SK-MEL-5 (cell line): Measurements from ENCODE around the gene CDKAL1. TPM values are rescaled to one million over a fixed set of nuclear protein-coding genes. Genes with fewer than 3 reads are reported as not detected.
"Not testable (repeated sequence)": the region's sequence is repeated elsewhere in the genome, so short reads cannot be mapped to it uniquely, and the experiment has no call there.

Experiments
- DNase-seq: peaks from one replicate; pipeline ENCODE4 v3.0.0-alpha.2; 2016; ENCODE audit warnings: low read depth, low spot score
- in situ Hi-C: cut with HindIII; loops from 2 replicates; pipeline ENCODE4 v1.10.0; 2016; ENCODE audit warnings: low sequenced_read_pairs, high pct_unique_total_duplicates, low pct_unique_long_range_greater_than_20kb
- total RNA-seq: library from RNA; depleted of rRNA; stranded (reverse); fragments of >200 nt; shearing (Covaris generic); gene quantifications from 2 replicates; pipeline ENCODE4 v1.2.3, GENCODE V29; 2014

Gene CDKAL1
- total RNA-seq, 1 experiment from 2014 or later: 32.7 TPM

GRCh38 chr6:21075986-21076385 is 541.7 kb downstream of the CDKAL1 start:
- DNase-seq: no peak
- in situ Hi-C loops: no loop called here

DNA sequence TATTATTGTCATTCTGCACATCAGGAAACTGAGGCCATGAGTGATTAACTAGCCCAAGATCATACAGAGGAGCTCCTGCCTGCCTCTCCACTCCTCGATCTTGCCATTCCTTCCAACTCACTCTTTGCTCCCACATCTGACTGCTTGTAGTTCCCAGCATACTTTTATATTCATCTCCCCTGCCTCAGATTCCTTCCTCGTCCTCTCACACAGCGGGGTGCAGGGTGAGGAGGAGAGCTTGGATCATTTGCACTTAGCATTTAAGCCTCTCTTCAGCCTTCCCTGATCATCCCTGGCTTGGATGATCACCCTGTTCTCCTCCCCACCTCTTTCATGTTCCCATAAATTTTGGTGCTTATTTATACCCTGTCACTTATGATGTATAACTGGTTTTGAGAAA is 544.2 kb downstream of the CDKAL1 start:
- in situ Hi-C loops: no loop called here
- no peak for DNase-seq

- DNase-seq: no peak
- in situ Hi-C loops: no loop called here
These were observed 545.3 kb downstream of the CDKAL1 start for GRCh38 chr6:21079468-21080048.

DNA sequence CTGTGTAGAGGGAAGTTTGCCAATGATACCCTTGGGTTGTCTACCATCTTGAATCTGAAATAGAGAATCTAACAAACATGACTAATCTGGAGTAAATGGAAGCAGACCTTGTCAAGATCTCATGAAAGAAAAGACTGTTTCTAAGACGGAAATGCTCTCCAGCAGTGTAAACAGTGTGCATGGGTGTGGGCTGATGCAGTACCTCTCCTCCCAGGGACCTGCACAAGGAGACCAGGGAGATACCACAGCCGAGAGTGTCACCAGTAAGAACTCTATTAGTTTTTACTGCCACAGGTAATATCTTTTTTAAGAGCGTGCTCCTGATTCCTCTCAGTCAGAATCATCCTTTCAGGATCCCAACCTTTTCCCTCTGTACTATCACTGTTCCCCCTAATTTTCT is 546.0 kb downstream of the CDKAL1 start:
- DNase-seq: no peak

GRCh38 chr6:21082091-21082490 is 547.8 kb downstream of the CDKAL1 start:
- peak; percentile 53 for DNase-seq
- in situ Hi-C loops: no loop called here

More for the DNA sequence above, 546.0 kb downstream of the CDKAL1 start:
- in situ Hi-C loops: no loop called here

- in situ Hi-C loops: no loop called here
- no peak for DNase-seq
These were observed 549.5 kb downstream of the CDKAL1 start for GRCh38 chr6:21083708-21084107.

DNA sequence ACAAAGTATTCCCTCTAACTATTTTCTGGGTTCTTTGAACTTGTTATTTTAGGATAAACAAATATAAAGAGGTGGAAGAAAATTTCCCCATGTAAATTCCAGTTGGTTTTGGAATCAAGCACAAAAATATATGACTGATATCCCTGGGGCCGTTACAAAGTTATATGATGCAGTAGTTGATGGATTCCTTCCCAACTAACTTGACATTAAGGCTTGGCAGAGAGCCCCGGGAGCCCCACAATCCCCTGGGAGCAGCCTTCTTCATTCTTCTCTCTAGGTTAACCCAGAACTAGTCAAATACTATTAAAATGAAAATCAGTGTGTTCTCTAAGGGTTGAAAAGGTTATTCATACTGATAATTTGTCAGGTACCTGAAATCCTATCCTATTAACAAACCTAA is 550.4 kb downstream of the CDKAL1 start:
- no peak for DNase-seq

DNA sequence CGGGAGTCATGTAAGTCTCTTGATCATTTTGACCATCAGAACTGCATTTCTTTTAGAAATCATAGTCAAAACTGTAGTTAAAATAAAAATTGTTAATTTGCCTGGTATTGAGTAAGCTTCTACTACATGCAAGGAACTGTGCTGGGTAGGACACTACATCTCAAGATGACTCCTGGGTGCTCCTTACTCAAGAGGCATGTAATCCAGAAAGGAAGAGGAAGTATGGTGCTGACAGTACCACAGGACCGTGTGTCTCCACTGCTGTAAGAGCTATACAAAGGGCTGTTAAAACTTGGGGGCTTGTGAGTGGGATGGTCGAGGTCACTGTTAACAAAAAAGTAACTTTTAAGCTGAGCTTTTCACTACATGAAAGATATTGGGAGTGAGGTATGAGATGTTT is 551.0 kb downstream of the CDKAL1 start:
- in situ Hi-C loops: no loop called here
- no peak for DNase-seq

More for the DNA sequence above, 550.4 kb downstream of the CDKAL1 start:
- in situ Hi-C loops: no loop called here

GRCh38 chr6:21085643-21086042 is 551.4 kb downstream of the CDKAL1 start:
- in situ Hi-C loops: no loop called here
- DNase-seq: no peak

DNA sequence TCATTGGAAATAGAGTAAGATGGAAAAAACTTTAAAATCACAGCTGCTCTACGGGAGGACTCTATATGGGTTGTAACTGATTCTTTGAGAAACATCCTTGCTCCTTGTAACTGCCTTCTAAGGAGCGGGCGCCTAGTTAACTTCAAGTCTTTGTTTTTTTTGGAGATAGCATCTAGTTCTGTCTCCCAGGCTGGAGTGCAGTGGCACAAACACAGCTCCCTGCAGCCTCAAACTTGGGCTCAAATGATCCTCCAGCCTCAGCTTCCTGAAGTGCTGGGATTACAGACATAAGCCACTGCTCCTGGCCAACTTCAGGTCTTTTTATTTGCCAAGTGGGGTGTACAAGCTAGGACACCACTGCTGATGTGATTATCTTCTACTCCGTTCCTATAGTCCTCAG is 552.9 kb downstream of the CDKAL1 start:
- in situ Hi-C loops: no loop called here
- no peak for DNase-seq

DNA sequence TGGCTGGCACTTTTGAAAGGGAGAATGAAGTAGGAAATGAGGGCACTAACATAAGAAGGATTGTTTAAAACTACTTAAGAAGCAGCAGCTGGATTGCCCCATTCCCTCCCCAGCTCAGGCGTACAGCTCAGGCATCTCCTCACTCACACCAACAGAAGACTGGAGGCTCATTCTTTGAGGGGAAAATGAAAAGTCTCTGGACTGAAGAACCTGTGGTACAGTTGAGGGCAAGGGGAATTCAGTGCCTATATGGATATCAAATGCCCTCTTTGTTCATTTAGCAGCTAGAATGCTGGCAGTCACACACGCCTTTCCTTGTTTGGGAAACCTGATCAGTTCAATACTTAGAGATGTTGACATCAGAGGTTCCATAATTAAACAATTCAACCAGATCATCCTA is 557.2 kb downstream of the CDKAL1 start:
- peak; percentile 100 for DNase-seq
- in situ Hi-C loops: no loop called here

- peak; percentile 27 for DNase-seq
- in situ Hi-C loops: not testable (repeated sequence)
These were observed 558.0 kb downstream of the CDKAL1 start for GRCh38 chr6:21092231-21092772.

DNA sequence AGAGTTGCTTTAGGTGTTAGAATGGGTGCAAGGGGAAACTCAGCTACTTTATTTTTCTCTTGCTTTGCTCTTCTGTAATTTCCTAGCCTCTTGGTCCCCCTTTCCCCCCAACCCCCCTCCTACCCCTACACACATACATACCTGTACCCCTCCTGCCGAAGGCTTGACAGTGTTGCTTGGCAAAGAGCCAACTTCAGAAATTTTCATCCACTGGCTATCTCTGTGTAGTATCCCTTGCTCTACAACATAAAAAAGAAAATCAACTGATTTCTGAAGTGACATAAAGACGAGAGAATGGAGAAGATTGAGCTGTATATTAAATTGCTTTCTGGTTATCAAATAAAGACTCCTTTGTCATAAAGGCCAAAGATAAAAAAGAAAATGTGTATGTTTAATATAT is 561.2 kb downstream of the CDKAL1 start:
- DNase-seq: no peak
- in situ Hi-C loops: no loop called here

- DNase-seq: no peak
- in situ Hi-C loops: no loop called here
These were observed 563.9 kb downstream of the CDKAL1 start for GRCh38 chr6:21098134-21098533.

DNA sequence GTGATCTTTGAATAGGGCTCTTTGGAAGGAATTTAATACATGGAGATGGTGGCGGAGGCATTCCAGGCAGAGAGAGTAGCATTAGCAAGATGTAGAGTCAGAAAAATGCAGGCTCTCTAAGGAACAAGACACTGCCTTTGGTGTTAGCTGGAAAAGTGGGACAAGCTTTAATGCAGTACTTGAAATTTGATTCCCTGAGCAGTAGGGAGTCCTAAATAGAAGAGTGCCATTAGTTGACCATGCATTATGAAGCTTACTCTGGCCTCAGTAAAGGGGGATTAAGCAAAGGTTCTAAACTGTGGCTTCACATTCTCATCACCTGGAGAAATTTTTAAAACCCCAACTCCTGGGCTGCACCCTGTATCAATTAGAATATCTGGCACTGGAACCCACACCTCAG is 564.5 kb downstream of the CDKAL1 start:
- no peak for DNase-seq
- in situ Hi-C loops: no loop called here

DNA sequence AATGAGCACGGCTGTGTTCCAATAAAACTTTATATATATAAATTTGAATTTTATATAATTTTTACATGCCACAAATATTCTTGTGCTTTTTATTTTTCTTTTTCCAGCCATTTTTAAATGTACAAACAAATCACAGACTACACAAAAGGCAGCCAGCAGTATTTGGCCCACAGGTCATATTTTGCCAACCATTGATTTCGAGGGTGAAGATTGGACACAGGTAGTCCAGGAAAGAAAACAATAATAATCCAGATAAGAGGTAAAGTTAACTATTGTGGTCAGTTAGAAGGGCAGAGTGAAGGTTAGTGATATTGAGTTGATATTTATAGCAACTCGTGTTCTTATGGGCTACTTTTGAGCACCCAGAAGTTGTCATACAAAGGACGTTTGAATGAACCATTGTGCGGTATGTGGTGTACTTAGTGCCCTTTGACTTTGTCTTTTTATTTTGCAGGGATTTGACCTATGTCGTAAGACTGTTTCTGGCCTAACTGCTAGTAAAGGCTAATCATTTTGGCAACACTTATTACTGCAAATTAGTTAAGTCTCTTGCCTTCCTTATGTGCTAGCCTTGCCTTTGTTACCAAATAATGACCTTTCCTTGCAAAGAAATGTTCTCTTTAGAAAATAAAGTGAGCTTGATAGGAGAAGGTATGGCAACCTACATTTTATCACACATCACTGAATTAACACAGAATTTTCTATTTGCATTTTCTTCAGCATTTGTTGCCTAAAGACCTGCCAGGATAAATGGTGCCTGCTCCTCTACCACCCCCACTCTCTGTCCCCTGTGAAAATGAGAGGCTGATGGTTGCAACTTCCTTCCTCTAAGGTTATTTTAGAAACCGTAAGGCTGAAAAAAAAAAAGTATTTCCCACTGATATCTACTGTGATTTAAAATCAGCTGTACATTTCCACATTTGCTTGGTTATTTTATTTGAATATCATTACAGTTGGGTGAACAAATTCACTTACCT is 565.4 kb downstream of the CDKAL1 start:
- DNase-seq: no peak
- in situ Hi-C loops: no loop called here

GRCh38 chr6:21100991-21101390 is 566.7 kb downstream of the CDKAL1 start:
- in situ Hi-C loops: no loop called here
- DNase-seq: peak; percentile 69

GRCh38 chr6:21101694-21102093 is 567.4 kb downstream of the CDKAL1 start:
- in situ Hi-C loops: no loop called here

DNA sequence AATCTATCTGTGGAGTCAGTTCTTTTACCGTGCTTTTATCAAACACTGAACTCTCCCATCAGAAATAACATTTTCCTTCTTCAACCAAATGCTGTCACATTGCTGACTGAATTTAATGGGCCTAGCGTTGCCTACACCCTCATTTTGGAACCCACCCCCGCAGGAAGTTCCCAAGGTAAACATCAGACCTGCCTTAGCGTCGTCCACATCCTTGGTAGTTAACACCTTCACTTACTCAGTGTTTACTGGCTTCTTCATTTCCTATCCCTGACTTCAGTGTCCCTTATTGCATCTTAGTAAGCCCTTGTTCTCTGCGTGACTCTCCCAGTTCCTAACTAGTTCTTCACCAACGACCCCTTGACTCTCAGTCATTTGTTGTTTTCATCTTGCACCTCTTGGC is 567.9 kb downstream of the CDKAL1 start:
- DNase-seq: no peak
- in situ Hi-C loops: no loop called here

More at GRCh38 chr6:21101694-21102093, 567.4 kb downstream of the CDKAL1 start:
- DNase-seq: no peak
